AG09319 (cell line): Measurements from ENCODE around the gene GAP43.

Source experiments
- DNase-seq: peaks from one replicate; pipeline ENCODE4 v3.0.0-alpha.2; 2010; ENCODE audit warnings: low read depth; ENCODE audit errors: extremely low read depth
- TF ChIP-seq, protein P1 (sequence below): IDR thresholded peaks from 2 replicates; pipeline ENCODE4 v1.5.1; 2011; ENCODE audit warnings: low read depth, mild to moderate bottlenecking, inconsistent platforms, low read length, moderate library complexity

GAP43 gene

DNA sequence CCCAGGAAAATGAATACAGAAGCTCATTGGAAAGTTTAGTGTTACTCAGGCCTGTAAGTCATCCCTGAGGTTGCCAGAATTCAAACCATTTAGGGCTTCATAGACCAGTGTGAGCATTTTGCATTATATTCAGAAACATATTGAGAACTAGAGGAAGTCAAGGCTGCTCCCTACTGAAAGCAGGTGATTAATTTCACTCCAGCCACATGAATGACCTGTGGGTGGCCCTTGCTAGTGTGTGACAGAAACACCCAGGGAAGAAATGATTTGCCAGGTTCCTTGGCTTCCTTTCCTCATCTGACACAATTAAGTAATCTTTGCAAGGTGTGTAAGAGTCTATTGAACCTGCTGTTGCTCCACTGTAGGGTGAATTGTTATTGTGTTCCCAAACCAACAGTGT is 61.8 kb downstream of the GAP43 start:
- no peak for DNase-seq
- TF ChIP-seq, protein P1, sequence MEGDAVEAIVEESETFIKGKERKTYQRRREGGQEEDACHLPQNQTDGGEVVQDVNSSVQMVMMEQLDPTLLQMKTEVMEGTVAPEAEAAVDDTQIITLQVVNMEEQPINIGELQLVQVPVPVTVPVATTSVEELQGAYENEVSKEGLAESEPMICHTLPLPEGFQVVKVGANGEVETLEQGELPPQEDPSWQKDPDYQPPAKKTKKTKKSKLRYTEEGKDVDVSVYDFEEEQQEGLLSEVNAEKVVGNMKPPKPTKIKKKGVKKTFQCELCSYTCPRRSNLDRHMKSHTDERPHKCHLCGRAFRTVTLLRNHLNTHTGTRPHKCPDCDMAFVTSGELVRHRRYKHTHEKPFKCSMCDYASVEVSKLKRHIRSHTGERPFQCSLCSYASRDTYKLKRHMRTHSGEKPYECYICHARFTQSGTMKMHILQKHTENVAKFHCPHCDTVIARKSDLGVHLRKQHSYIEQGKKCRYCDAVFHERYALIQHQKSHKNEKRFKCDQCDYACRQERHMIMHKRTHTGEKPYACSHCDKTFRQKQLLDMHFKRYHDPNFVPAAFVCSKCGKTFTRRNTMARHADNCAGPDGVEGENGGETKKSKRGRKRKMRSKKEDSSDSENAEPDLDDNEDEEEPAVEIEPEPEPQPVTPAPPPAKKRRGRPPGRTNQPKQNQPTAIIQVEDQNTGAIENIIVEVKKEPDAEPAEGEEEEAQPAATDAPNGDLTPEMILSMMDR: no peak

DNA sequence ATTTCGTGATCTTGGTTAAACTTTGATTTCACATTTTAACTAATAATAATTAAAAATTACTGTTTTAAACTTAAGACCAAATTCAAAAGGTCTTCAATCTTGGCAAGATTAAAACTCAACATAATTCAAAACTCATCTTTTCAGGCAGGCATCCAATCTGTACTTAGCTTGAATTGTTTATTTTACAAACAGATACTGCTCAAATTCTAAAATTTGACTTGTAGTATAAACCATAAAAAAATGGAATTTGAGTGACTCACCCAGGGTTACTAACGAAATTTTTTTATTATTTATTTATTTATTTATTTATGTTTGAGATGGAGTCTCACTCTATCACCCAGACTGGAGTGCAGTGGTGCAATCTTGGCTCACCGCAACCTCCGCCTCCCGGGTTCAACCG is 64.4 kb downstream of the GAP43 start:
- no peak for DNase-seq
- TF ChIP-seq, protein P1: no peak

- TF ChIP-seq, protein P1: no peak
- no peak for DNase-seq
These were observed 65.1 kb downstream of the GAP43 start for GRCh38 chr3:115688418-115688817.

- TF ChIP-seq, protein P1: no peak
- DNase-seq: no peak
These were observed 66.6 kb downstream of the GAP43 start for GRCh38 chr3:115689928-115690327.

DNA sequence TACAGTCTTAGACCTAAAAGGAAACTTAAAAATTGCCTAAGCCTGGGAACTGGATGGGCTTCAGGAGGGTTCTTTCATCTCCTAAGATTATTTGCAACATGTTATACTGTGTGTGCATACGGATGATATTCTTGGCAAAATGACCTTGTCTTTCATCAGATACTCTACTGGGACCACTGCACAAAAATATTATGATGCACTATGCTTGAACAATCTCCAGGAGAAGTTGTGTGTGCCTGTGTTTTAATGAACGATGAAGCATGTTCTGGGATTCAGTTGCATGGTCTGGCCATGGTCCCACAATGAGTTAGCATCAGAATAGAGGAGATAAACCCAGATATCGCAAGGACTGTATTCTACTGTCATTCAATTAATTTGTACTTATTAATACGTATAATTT is 68.7 kb downstream of the GAP43 start:
- TF ChIP-seq, protein P1: no peak
- no peak for DNase-seq

GRCh38 chr3:115692887-115693524 is 69.7 kb downstream of the GAP43 start:
- TF ChIP-seq, protein P1: peak; percentile 76
- DNase-seq: no peak

GRCh38 chr3:115693868-115694267 is 70.6 kb downstream of the GAP43 start:
- TF ChIP-seq, protein P1: no peak
- DNase-seq: no peak
